ENCODE data around the gene OR5B3.
A peak's percentile ranks its signal among the peaks of the same experiment; 100 is the strongest.
"Not testable (repeated sequence)": the region's sequence is repeated elsewhere in the genome, so short reads cannot be mapped to it uniquely, and the experiment has no call there.

The OR5B3 gene

GRCh38 chr11:58406774-58407173 lies at the start of gene OR5B3:
Gene OR5B3, minus strand, starts transcription at chr11:58406874. Its CDS starts 3,465 bp downstream, at chr11:58403409.
- no peak for DNase-seq

DNA sequence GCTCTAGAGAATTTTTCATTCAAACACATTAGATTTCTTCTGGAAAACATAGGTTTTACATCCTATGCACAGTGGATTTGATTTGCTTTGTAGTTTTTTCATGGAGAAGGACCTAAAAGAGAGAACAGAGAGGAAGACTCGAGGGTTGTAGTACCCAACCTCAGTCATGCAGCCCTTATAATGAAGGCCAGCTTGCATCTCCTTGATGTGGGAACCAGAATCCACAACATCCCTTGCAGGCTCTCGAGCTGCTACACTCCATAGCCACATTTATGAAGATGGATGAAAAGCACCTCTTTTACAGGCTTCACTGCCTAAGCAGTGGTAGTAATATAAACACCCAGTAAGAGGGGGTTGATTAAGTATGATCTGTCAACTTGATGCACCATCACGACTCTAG lies 44.9 kb upstream of the OR5B3 start:
- DNase-seq, result no peak

DNA sequence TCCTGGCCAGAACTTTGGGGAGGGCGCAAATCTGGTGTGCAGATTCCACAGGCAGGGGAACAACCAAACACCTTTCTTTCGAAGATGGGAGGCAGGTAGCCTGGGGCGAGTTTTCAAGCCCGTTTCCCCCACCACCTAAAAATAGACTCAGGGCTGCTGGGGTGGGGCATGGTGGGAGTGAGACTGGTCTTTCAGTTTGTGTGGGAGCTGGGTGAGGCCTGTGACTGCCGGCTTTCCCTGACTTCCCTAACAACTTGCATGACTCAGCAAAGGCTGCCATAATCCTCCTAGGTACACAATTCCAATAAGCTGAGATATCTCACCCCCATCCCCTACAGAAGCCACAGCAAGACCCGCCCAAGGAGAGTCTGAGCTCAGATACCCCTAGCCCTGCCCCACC lies 39.6 kb upstream of the OR5B3 start:
- no peak for DNase-seq

DNA sequence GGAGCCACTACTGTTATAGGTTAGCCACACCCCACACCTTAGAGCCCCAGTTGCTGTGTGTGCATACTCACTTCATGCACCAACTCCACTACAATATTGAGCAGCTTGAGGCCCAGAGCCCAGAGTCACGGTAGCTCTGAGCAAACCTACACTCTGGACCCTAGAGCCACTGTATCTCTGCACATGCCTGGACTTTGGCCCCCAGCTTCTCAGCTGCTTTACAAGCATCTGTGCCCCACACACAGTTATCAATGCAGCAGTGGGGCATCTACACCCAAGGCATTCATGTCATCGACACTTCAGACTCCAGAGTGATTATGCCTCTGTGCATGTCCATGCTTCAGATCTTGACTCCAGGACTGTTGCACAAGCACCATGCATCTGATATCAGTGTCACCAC lies 37.6 kb upstream of the OR5B3 start:
- no peak for DNase-seq

GRCh38 chr11:58442136-58442535 lies 35.5 kb upstream of the OR5B3 start, which contains the start of gene OR5B12:
Gene OR5B12, minus strand, starts transcription at chr11:58442236. Its CDS starts 2,085 bp downstream, at chr11:58440151.
- DNase-seq, result no peak

DNA sequence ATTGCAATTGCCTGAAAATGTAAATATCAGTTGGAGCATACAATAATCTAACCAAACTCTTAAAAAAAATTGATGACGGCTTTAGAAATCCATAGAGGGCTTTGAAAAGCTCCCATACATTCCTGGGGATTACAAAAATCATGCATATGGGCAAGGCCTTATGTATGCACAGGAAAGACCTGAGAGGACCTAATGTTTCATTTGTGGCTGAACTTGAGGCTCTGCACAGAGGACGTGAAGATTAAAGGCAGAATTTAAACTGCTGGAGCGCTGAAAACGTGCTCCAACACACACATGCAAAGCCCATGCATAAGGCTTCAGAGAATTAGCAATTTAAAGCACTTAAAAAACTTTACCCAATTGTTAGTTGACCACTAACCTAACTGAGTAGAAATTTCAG lies 31.8 kb upstream of the OR5B3 start:
- DNase-seq, result no peak

- no peak for DNase-seq
These were observed 27.5 kb upstream of the OR5B3 start for GRCh38 chr11:58434217-58434616.

GRCh38 chr11:58433638-58434203 lies 27.0 kb upstream of the OR5B3 start:
- no peak for DNase-seq

DNA sequence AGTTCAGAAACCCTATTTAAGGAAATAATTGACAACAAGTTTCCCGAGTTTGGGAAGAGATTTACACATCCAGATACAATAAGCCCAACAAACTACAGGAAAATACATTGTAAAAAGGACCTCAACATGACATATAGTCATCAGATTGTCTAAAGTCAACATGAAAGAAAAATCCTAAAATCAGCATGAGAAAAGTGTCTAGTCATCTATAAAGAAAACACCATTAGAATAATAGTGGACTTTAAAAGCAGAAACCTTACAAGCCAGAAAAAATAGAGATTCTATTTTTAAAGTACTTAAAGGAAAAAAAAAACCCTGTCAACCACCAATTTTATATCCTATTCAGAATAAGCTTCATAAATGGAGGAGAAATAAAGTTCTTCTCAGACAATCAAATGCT lies 22.6 kb upstream of the OR5B3 start:
- DNase-seq, result no peak

GRCh38 chr11:58428021-58428420 lies 21.3 kb upstream of the OR5B3 start, which contains the start of gene OR5B2:
Gene OR5B2, minus strand, starts transcription at chr11:58428121. Its CDS starts 4,860 bp downstream, at chr11:58423261.
- DNase-seq, result no peak

GRCh38 chr11:58399622-58400021 lies 7.1 kb downstream of the OR5B3 start:
- not testable (repeated sequence) for DNase-seq

GRCh38 chr11:58395581-58395980 lies 11.1 kb downstream of the OR5B3 start:
- DNase-seq, result no peak

- DNase-seq, result peak; percentile 7
These were observed 12.5 kb downstream of the OR5B3 start for GRCh38 chr11:58394195-58394594.

- DNase-seq, result no peak
These were observed 13.9 kb downstream of the OR5B3 start for GRCh38 chr11:58392746-58393145.

DNA sequence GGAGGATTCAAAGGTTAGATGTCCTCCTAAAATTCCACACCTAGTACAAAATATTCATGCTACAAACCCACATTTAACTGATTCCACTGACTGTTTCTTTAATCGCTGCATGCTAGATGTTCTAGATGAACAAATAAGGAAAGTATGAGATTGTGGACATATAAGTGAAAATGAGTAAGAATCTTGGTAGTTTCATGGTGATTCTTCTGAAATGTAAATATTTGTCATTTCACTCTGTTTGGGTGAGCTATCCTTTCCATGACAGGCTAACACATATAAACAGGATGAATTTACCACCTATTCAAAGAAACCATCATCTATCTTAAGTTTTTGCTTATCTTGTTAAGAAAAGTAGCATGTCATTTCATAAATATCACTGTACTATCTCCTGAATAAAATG lies 14.8 kb downstream of the OR5B3 start:
- DNase-seq, result no peak

- DNase-seq, result no peak
These were observed 16.1 kb downstream of the OR5B3 start for GRCh38 chr11:58390551-58391063.

DNA sequence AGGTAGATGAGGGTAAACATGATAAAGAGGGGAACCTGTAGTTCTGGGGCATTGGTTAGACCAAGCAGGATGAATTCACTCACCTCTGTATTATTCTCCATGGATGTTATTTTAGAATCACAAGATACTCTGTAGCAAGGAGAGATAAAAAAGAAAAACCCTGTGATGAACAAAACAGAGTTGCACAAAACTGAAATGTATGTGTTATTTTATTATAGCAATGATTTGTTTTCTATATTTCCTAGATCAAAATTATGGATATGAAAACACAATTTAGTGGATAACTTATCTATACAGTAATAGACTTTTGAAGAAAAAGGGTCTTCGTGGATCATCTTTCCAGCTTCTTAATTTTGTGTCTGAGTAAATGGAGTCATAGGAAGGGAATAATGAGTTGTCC lies 47.7 kb downstream of the OR5B3 start, which contains the start of gene OR5B17:
Gene OR5B17 (minus strand): TSS at position 101 of the 400 bp plus-strand sequence. CDS start 0 bp downstream, at position 101.
- DNase-seq, result no peak

DNA sequence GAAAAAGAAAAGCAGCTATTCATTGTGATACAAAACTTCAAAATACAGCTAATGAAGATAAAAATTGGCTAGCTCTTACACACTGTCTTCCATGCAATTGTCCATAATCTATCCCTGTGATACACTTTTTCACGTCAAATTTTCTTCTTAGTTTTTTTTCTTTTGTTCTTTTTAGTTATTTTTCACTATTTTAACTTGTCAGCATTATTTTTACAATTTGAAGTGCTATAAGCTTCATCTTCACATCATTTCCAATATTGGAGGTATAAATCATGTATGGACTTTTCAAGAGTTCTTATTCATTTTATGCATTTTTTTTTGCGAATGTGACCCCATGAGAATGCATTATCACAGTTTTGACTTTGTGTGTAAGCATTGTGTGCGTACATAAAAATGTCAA lies 51.9 kb downstream of the OR5B3 start:
- no peak for DNase-seq
